GM18873 (cell line): ENCODE measurements around the gene MOGAT3.

Experiments
- ATAC-seq: cut with Tn5 transposase; IDR thresholded peaks from one replicate; pipeline ENCODE4 v1.9.1; 2021; ENCODE audit warnings: mild to moderate bottlenecking, moderate library complexity, moderate number of reproducible peaks; ENCODE audit not compliant: unreplicated experiment, low FRiP score

MOGAT3 gene

GRCh38 chr7:101200862-101201599, at the start of gene MOGAT3:
MOGAT3 (minus strand) TSS chr7:101201036; CDS start chr7:101200854, 182 bp downstream.
- ATAC-seq: no peak

GRCh38 chr7:101250324-101250723, 49.5 kb upstream of the MOGAT3 start:
- ATAC-seq: no peak

DNA sequence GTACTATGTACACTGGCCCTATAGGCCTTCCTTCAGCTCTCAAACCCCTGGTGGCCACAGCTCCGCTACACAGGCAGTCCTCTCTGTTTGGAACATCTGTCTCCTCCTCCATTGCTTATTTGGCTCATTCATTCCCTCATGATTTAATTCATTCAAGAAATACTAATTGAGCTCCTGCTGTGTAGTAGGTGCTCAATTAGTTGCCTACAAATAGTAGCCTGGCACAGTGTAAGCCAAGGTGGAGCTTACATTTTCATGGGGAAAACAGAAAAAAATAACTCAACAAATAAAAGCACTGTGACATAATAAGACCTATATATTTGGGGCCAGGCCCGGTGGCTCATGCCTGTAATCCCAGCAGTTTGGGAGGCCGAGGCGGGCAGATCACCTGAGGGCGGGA, 47.4 kb upstream of the MOGAT3 start:
- ATAC-seq: no peak

GRCh38 chr7:101245147-101245668, 44.4 kb upstream of the MOGAT3 start:
- no peak for ATAC-seq

DNA sequence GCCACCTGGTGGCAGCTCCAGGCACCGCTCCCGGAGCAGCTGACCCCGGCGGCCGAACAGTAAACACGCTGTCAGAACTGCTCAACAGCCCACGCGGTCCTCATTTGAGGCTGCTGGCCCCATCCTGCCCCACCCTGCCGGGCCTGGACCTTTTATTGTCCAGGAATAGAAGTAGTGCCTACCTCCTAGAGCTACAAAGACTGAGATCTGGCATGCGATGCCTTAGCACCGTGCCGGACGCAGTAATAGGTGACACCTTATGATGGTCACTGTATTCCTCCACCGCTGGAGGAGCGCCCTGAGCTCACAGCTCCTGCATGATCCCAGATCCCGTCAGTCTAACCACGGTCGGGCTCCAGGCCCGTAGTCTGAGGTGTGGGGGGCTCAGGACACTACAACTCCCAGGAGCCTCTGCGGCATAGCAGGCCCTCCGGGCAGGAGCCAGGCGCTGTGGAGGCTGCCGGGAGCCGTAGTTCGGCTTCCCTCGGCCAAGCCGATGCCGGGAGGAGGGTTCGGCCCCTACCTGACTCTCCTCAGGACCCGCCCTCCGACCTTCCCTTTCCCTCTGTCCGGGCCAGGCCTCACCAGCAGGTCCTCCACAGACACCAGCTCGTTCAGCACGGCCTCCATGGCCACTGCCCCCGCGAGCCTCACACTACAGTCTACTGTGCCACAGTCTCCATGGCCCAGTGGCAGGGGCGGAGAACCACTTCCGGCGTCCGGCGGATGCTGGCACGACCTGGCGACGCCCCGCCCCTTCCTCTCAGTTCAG, 43.7 kb upstream of the MOGAT3 start, which contains the start of gene FIS1:
FIS1 (minus strand) TSS at position 707 of the 772 bp plus-strand sequence; CDS start at position 630, 77 bp downstream.
- ATAC-seq: peak; percentile 85

DNA sequence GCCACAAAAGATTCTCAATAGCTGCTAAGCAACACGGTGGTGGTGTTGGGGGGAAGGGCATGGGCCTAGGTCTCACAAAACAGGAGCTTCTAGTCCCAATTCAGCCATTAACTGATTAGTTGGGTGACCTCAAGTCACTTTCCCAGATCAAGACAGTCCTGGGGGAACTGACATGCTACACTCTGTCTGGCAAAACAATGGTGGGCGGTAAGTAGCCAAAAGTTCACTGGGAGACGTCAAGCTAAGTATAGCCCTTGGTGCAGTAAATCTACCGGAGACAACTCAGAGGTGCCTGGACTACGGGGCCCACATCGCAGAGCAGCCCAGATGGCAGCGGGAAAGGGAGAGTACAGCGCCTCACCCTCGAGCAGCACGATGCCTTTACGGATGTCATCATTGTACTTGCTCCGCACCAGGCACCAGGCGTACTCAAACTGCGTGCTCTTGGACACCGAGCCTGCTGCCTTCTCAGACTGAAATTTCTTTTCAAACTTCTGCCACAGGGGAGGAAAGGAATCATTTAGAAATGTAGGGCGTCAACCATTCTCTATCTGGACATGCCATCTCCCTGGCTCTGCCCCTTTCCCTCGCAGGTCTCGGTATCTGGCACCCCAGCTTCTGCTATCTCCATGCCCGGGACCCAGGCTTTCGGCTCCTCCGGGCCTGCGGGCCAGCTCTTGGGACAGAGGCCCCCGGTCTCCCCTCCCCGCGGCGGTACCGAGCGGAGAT, 43.0 kb upstream of the MOGAT3 start:
- no peak for ATAC-seq

GRCh38 chr7:101241443-101242349, 40.9 kb upstream of the MOGAT3 start:
- no peak for ATAC-seq

GRCh38 chr7:101241015-101241363, 40.2 kb upstream of the MOGAT3 start:
- ATAC-seq: no peak

GRCh38 chr7:101240226-101241014, 39.6 kb upstream of the MOGAT3 start:
- ATAC-seq: no peak

GRCh38 chr7:101239951-101240220, 39.0 kb upstream of the MOGAT3 start:
- ATAC-seq: no peak

DNA sequence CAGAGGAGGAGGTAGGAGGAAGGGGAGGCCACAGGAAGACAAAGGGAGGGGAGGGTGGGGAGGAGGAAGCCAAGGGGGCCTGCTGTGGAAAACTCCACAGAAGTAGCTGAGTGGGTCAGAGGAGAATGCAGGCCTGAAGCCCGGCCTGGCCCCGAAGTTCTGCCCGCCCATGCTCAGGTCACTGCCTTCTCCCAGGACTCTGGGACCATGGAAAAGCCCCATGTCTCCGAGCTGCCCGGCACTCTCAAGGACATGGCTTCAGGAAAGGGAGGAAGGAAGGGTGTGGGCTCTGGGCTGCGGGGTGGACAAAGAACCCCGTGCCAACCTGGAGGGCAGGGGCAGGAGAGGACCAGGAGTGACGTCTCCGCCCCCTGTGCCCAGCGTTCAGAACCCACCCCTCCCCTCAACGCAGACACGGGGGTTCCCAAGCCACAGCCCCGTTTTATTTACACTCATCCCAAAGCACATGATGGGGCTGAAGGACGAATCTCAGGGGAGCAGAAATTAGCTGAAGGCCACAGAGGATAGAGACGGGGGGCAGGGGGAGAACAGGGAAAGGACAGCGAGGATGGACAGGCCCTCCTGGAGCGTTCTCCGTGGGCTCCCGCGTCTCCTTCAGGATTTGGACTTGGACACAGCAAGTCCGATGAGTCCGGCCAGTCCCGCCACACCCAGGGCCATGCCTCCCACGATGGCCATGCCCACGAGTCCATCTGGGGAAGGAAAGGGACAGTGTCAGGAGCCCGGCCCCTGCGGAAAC, 38.5 kb upstream of the MOGAT3 start:
- ATAC-seq: no peak

DNA sequence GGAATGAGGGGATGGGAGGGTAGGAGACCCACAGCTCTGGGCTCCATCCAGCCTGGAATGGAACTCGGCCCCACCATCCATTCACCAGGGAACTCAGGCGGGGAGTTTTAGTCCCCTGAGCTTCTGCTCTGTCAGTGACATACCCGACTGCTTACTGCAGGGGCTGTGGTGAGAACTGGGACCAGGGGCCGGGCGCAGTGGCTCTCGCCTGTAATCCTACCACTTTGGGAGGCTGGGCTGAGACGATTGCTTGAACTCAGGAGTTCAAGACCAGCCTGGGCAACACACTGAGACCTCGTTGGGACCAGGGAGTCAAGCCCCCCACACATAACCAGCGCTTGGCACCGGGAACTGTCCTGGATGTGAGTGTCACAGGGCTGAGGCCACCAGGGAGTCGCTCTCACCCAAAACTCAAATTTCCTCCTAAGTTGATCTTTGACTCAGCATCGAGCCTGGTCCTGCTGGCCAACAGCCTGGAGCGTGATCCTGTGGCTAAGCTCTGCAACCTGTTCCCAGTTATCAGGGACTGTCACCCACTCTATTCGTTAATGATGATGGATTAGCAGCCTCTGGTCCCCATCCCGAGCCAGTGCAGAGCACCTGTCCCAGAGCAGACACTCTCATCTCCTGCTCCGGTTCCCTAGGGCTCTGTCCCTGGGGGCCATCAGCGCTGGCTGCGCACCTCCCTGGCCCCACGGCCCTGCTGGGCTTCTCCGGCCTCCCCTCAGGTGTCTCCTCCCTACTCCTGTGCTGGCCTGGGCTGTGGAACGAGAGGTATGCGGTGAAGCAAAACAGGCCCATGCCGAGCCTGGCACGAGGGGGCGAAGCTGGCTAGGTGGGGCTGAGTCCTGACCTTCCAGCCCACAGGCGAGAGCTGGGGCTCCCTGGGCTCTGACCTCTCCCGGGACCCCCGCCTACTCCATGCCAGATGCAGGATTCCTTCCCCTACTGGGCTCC, 37.7 kb upstream of the MOGAT3 start:
- no peak for ATAC-seq

DNA sequence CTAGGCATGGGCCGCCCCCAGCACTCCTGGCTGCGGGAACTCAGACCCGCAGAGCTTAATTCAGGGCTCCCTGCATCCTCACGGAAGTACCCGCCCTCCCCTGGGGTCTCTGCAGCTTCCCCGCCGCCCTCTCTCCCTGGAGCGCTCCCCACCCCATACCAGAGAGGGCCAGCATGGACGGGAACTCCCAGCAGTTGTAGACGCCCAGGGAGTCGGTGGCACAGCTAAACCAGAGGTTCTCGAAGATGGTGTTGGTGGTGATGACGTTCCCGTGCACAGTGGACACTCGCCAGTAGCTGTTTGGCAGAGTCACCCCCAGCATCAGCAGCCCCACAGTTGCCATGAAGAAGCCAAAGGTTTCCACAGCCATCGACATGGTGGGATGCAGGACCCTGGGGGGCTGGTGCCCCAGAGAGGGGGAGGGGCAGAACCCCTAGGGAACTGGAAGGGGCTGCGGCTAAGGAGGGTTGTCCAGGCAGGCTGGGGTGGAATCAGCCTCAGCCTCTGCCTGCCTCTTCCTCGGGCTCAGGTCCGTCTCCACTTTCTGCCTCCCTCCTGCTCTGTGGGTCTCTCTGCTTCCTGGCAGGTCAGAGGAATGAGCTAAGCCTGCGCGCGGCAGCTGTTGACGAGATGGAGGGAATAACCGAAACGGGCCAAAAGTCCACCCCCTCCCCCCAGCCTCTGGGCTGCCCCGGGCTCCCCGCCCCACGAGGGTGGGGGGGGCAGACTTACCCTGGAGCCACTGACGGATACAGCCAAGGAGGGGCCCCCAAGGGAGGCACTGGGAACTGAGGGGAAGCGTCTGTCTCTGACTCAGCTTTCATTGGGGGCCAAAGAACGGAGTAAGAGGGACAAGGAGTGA, 36.6 kb upstream of the MOGAT3 start, which contains the start of gene CLDN15:
CLDN15 (minus strand) TSS at position 597 of the 862 bp plus-strand sequence; CDS start at position 376, 221 bp downstream.
- ATAC-seq: no peak

DNA sequence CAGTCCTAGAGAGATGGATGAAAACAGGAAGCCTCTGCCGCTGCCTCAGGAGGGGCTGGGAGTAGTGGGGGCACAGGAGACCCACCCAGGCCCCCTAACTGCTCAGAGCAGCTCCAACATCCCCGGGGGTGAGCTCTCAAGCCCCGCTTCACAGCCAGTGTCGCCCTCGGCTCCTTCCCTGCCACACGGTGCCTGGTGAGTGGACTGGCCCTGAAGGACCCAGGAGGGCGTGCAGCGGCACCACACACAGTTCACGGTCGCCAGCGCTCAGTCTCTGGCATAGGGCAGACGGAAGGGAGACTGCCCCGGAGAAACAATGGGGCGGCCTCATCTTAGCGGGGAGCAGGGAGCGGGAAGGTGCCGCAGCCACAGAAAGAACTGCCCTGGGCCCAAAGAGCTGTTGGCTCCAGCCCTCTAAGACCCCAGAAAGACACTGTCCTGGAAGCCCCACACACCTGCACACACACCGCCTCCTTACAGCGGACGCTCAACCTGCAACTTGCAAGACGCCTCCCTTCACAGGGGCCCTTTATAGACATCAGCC, 35.5 kb upstream of the MOGAT3 start:
- no peak for ATAC-seq

DNA sequence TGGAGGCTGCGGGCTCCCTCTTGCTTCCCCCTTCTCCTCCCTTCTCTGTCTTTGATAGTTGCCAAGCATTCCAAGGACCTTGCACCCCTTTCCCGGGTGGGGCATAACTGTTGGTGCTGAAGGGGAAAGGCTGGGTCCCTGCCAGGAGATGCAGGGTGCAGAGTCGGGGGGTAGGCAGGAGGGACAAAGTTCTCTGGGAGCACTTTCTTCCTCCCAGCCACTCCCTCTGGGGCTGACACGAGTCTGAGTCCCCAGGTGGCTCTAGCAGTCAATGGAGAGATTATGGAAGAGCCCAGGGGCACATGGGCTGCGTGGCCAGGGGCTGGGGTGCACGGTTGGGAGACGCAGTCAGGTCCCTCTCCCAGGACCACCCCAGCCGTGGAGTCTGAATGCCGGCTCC, 34.7 kb upstream of the MOGAT3 start:
- no peak for ATAC-seq

DNA sequence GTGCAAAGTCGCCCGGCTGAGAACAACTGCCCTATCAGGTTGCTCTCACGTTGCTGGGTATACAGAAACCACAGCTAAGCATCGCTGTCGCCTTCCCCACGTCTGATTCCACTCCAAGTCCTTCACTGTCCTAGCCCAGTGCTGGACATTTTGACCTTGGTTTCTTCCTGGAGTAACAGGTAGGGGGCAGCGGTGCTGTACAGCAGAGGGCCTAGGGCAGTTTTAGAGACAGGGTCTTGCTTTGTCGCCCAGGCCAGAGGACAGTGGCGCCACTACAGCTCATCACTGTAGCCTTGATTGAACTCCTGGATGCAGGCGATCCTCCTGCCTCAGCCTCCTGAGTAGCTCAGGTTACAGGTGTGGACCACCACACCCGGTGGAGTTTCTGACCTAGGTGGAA, 34.2 kb upstream of the MOGAT3 start:
- ATAC-seq: no peak
